Hepatic stellate cell (primary cell): Measurements from ENCODE around the gene YBX1.
"Not testable (repeated sequence)": the region's sequence is repeated elsewhere in the genome, so short reads cannot be mapped to it uniquely, and the experiment has no call there.

Experiments used
- DNase-seq: peaks from one replicate; pipeline ENCODE4 v3.0.0; 2011; ENCODE audit warnings: low spot score

The YBX1 gene

DNA sequence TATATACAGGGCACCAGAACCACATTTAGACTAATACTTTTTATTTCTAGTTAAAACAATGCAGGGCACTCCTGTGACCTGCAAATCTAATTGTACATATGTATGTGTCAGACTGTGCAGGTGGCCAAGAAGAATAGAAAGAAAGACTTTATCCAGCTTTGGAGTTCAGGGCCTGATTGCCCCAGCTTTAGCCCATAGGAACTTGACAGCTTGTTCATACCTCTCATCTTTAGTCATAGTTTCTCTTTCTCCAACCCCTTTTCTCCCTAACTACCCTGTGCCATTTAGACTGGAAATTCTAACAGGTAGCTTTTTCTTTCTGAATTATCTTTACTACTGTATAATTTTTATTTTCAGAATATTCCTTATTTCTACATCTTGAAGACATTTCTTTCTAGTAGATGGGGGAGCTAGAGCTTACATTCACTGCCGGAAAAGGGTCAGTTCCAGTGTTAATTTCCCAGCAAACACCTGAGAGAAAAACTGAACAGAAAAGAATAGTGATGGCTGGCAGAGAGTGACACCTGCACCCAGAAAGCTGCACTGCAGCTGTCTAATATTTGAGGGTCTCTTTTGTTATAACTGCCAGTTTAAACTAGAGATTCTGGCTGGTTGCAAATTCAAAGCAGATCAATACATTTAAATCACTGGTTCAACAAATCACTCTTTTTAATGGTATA, 8.4 kb downstream of the YBX1 start:
- DNase-seq = no peak

DNA sequence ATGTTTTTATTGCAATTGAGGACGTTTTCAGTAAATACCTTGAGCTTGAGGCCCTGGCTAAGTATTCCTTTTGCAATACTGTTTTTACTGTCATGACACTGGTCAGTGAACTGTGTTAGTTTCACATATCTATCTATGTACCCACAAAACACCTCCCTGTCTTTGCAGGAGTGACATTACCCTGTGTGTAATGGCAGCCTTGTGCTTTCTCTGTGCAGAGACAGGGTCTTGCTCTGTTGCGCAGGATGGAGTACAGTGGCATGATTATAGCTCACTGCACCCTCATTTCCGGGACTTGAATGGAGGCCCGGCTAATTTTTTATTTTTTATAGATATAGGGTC, 8.9 kb downstream of the YBX1 start:
- no peak for DNase-seq

DNA sequence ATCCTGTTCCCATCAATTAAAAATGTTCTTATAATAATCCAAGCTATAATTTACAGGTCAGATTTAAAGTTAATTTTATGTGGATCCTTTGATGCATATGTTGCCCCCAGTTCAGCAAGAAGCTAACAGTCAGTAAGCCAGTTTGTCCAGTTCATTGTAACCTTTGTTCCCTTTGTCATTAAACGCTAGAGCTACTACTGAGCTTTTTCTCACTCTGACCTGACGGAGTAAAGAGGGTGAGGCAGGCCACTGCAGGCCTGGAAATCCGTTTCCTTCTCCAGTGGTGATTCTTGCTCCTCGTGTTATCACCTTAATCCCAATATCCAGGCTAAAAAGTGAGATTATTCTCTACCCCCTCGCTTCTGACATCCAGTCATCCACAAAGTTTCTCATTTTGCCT, 10.2 kb downstream of the YBX1 start:
- no peak for DNase-seq

DNA sequence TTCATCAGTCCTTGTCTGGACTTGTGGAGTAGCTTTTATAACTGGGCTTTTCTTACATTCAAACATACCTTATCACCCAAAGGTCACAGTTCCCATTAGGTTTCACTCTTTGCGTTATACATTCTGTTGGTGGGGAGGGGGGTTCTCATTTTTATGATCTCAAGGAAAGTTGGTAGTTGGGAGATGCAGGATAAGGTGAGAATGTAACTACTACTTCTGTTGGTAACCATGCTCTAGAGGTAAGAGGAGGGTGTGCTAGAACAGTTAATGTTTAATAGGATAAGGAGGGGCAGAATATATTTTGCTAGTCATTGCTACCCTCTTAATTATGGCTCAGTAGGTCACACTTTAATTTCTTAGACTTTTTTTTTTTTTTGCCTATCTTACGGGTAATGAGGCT, 10.7 kb downstream of the YBX1 start:
- DNase-seq = no peak

DNA sequence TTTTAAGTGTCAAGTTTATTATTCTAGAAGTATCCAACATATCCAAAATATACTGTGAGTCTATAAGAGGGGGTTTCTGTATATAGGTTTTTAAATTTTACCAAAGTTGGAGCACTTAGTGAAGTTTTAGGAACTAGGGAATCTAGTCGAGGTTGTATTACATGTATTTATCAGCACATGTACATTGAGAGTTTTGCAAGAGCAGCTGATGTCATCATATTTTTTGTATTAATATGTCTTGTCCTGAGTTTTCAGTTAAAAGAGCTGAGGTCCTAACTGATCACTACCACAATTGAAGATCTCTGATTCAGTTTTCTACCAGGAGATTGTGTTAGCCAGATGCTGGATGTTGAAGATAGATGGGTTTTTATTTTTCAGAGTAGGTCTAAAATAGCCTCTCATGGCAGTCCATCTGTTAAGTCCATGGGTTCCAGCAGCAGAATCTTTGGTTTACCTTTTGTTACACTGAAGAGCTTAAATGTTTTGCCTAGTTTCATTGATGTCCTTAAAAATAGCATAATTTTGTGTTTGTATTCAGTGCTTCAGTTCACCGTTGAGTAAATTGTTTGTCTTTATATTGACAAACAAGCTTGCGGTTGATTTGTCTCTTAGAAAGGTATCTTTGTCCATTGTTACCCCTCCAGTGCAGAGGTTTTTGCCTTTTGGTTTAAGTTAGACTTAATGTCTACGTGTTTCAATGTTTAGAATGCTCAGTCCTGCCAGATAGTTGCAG, 16.0 kb downstream of the YBX1 start:
- DNase-seq = no peak

DNA sequence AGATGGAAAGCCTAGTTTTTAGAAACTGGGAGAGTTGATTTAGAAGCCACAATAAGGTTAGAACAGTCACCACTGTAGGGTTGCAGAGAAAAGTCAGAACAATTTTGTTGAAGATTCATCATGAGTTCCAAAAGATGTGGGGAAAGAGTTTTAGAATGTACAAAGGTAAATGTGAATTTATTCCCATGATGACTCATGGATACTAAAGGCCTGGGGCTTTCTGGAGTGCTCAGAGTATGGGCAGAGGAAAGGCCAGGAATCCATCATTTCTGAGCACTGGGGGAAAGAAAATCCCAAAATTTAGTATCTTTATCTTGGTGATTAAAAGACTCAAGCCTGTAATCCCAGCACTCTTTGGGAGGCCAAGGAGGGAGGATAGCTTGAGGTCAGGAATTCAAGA, 17.8 kb downstream of the YBX1 start:
- DNase-seq = no peak

DNA sequence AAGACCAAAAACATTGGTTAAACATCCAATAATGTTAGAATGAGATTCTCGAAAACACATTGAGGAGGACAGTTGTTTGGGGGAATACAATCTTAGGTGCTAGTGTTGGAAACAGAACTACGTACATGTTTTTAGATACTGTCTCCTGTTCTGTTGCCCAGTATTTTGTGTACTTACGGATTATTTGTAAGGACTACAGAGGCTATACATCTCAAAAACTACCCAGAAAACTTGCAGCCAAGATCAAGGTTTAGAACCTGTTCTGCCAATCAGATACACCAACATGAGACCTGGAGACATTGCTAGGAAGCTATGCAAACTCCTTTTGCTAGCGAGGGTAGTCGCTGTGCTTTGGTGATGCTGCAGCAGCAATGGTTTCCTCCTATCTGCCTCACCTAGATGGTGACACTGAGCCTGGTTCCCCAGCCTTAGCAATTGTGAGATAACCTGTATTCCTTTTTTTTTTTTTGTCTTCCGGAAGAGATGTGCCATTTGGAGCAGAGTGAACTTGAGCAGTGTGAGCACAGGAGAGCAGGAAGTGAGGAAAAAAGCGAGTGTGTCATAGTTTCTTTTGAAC, 21.8 kb downstream of the YBX1 start:
- DNase-seq = no peak

DNA sequence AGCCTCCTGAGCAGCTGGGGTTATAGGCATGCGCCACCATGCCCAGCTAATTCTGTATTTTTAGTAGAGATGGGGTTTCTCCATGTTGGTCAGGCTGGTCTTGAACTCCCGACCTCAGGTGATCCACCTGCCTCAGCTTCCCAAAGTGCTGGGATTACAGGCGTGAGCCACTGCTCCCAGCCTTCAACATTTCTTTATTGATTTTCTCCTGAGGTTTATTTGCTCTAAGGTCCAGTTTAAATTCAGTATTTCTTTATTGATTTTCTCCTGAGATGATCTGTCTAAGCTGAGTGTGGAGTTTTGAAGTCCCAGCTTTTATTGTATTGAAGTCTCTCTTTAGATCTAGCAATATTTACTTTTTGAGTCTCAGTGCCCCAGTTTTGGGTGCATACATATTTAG, 30.6 kb downstream of the YBX1 start:
- not testable (repeated sequence) for DNase-seq

DNA sequence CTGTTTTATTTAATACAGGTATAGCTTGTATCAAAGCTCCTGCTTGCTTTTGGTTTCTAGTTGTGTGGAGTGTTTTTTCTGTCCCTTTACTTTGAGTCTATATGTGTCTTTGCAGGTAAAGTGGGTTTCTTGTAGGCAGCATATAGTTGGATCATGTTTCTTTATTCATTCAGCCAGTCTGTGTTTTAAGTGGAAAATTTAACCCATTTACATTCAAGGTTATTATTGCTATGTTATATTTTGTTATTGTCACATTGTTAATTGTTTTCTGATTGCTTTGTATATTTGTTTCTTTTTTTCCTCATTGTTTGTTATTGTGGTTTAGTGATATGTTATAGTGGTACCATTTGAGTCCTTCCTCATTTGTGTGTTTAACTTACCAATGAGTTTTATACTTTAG, 31.1 kb downstream of the YBX1 start:
- no peak for DNase-seq

DNA sequence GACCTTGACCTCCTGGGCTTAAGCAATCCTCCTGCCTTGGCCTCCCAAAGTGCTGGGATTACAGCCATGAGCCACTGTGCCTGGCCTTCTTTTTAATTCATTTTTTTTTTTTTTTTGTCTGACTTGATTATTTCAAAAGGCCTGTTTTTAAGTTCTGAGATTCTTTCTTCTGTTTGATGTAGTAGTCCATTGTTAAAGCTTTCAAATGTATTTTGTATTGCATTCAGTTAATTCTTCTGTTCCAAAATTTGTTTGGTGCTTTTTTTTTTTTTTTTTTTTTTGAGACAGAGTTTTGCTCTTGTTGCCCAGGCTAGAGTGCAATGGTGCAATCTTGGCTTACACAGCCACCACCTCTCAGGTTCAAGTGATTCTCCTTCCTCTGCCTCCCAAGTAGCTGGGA, 32.2 kb downstream of the YBX1 start:
- DNase-seq = not testable (repeated sequence)

DNA sequence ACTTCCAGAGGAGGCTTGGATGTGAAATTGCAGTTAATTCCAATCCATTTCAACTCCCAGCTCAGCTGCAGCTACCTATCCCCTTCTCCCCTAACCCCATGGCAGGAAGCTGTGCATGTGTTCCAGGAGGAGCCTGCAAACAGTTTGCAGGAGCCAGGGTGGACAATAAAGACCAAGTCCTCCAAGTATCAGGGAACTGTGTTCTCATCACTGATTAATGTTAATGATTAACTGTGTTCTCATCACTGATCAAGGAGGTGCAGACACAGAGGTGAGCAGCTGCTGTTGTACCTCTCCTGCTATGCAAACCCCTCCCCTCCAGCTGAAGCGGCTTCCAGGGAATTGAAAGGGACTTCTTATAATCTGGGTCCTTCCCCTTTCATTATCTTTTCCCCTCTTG, 38.6 kb downstream of the YBX1 start:
- DNase-seq = no peak

DNA sequence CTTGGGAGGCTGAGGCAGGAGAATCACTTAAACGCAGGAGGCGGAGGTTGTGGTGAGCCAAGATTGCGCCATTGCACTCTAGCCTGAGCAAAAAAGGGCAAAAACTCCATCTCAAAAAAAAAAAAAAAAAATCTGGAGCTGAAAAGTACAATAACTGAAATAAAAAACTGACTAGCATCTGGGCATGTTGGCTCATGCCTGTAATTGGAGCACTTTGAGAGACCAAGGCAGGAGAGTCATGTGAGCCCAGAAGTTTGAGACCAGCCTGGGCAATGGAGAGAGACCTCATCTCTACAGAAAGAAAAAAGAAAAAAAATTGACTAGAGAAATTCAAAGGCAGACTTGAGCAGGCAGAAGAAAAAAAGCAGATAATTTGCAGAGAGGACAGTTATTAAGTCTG, 39.7 kb downstream of the YBX1 start:
- DNase-seq = no peak

DNA sequence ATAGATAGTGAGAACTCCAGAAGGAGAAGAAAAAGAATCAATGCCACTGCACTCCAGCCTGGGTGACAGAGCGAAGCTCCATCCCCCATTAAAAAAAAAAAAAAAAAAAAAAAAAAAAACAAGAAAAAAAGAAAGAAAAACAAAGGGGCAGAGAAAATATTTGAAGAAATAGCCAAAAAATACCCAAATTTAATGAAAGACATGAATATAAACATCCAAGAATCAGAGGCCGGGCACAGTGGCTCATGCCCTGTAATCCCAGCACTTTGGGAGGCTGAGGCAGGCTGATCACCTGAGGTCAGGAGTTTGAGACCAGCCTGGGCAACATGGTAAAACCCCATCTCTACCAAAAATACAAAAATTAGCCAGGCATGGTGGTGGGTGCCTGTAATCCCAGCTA, 40.2 kb downstream of the YBX1 start:
- not testable (repeated sequence) for DNase-seq

DNA sequence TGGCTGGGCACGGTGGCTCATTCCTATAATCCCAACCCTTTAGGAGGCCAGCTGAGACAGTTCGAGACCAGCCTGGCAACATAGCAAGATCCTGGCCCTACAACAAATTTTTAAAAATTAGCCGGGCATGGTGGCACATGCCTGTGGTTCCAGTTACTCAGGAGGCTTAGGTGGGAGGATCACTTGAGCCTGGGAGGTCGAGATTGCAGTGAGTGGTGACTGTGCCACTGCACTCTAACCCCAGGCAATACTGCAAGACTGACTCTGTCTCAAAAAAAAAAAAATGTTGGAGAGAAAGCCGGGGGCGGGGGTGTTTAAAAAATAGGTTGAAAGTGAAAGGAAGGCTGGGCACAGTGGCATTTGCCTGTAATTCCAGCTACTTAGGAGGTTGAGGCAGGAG, 41.3 kb downstream of the YBX1 start:
- DNase-seq = no peak

DNA sequence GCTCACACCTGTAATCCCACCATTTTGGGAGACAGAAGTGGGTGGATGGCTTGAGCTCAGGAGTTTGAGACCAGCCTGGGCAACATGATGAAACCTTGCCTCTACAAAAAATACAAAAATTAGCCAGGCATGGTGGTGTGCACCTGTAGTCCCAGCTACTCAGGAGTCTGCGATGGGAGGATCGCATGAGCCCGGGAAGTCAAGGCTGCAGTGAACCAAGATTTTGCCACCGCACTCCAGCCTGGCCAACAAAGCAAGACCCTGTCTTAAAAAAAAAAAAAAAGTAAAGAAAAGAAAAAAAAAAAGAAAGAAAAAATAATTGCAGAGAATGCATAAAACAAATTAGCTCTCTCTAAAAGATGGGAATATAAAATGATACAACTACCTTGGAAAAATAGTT, 43.6 kb downstream of the YBX1 start:
- not testable (repeated sequence) for DNase-seq

DNA sequence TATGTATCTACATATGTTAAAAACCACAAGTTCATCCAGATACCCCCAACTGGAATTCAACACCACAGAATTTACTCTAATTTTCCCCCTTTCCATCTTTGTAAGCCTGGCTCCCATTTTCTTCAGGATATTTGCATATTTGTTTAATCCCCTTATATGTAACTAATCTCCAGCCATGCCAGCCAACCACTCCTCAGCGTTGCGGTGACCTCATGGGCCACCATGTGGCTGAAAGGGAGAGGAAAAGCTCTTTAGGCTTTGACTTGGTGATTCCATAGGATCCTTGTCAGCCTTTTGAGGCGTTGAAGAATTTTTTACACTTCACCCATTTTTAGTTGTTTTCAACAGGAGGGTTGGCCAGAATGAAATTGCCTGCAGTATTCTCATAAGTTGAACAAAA, 47.8 kb downstream of the YBX1 start:
- no peak for DNase-seq

DNA sequence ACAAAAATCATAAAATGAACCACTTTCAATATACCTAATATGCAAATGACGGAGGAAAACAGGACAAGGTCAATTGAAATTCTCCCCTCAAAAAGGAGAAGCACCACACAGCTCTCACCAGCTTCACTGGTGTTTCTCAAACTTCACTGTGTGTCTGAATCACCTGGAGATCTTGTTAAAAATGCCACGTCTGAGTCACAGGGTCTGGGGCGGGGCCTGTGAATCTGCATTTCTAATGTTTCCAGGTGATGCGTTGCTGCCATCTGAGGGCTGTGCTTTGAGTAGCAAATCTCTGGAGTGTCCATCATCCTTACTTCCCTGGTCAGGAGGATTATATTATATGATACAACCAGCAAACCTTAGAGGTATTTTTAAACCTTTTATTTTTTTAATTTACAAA, 48.8 kb downstream of the YBX1 start:
- no peak for DNase-seq

DNA sequence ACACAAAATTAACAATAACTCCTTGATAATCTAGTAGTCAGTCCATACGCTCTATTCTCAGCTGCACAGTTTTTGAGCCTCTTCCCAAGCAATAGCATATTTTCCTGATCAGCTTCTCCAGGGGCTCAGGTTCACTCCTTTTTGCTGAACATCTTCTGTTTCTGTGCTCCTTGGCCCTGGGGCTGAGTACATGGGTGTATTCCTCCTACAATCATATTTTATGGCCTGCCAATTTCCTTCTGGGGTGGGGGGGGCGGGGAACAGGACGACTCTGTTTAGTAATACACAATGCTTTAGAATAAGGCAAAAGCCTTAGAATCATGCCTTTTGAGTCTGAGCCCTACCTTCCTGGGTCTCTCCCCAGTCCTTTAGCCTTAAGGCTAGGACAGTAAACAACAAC, 49.4 kb downstream of the YBX1 start:
- no peak for DNase-seq

DNA sequence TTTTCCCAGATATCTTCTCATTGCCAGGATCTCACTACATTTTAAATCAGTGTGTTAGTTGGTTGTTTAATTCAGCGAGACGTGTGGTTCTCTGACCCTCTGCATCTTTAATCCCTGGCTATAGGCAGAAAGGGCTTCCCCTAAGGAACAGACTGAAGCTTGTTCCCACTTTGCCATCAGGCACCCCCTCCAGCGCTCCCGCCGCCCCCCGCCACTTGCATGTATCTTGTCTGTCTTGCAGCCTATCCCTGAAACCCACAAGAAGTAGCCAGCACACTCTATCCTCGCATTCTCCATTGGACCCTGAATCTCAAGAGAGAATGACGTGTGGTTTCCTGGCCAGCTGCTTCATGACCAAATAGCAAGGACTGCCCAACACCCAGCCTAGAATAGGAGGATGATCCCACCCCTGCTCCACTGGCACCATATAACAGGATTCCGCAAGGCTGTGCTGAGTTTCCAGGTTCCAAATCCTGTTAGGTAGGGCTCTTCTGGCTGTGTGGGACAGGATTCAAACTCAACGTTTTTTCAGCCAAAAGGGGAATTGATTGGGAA, 50.0 kb downstream of the YBX1 start:
- no peak for DNase-seq

DNA sequence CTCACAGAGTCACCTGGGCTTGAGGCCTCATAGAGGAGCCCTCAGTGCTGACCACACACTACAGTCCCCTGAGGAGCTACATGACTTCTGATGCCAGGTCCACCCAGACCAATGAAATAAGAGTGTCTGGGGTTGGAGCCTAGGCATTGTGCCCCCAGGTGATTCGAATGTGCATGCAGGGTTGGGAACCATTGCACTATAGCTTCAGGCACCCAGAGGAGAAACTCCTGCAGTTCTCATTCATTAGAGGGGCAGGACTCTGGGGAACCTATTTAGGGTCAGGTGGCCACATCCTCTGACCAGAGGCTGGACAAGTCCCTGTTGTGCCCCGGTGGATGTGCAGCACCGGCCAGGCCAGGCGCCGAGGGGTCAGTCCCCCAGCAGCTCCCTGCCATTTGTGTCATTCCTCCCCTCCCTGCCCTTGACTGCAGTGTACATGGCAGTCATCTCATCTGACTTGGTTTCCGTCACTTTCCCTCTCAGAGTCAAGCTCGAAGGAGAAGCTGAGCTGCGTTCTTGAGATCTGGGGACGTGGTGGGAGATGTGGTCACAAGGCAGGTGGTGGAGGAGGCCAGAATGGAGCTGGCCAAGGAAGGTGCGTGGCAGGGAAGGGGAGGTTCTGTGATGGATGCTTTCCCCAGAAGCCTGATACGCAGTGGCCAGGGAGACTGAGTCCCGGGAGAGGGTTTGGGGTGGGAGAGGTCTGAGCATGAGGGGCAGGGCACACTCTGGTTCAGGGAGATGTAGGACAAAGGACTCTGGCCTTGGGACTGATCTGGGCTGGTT, 51.4 kb downstream of the YBX1 start:
- DNase-seq = no peak

DNA sequence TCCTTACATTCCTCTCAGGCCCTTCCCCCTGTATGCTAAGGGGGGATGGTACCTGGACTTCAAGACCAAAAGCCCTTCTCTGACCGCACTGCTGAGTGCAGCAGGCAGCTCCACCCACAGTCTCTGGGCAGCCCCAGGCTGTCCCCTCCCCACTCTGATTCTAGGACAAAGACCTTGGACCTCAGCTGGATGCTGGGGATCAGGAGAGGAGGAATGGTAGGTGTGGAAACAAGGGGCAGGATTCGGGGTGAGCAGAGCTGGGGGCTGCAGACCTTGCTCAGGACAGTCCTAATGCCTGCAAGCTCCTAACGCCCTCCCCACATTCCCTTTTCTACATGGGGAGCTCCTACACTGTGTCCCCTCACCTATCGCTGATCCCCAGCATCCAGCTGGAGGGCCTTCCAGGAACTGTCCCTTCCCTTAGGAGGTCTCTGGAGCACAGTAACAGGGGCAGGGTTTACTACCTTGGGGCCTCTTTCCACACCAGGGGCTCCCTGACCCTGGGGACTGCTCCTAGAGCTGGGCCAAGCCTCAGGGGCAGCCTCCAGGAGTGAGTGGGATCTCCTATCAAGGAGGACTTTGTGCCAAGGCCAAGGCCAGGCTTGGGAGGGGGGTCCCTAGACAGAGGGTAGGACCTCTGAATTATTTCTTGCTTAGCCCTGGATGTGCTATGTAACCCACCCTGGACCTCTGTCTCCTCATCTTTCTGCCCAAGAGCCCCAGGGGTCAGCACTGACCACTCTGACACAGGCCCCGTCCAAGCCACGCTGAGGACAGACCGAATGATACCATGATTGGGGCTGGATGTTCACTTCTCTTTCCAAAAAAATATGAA, 52.2 kb downstream of the YBX1 start:
- DNase-seq = no peak

DNA sequence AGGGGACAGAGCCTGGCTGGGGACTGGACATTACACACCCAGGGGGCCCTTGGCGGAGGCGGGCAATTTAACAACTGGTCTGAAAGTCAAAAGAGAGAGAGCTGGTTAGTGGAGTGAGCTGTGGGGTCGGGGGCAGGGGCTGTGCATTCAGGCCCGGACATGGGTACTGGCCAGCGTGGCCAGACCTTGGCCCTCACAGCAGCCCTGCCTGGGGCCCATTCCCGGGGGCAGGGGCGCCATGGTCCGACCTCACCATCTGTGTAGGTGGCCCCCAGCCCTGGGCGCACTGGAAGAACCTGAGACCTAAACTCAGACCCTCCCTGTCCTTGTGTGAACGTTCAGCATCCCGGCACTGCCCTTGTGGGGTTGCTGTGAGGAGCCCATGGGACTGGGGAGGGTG, 52.8 kb downstream of the YBX1 start:
- no peak for DNase-seq
